ENCODE measurements around the gene BLMH.

Gene BLMH

GRCh38 chr17:30200106-30200505, 91.6 kb downstream of the BLMH start:
- no peak for DNase-seq (ENCODE audit: low read depth in 3 of 3)

- DNase-seq (ENCODE audit: low read depth in 3 of 3): no peak
These were observed 92.1 kb downstream of the BLMH start for GRCh38 chr17:30199600-30199999.

Measured in stimulated activated CD4-positive, alpha-beta T cell treated with anti-CD3 and anti-CD28 coated beads, TNF-alpha, amount 100 ng/mL, for 4 hours (primary cell).